K562 (cell line): Measurements from ENCODE around the gene CRYBG3. TPM values are rescaled to one million over a fixed set of nuclear protein-coding genes. Genes with fewer than 3 reads are reported as not detected.

ENCODE experiments used
- ATAC-seq: fragments of 200-7000 bp; cut with Tn5 transposase; 3 replicates; pipeline ENCODE4 v1.9.1; 2020; ENCODE audit warnings: moderate library complexity
- BruUV-seq: library from RNA; stranded (reverse); fragments of 400-500 nt; replicated peaks from 2 replicates; lab custom pipeline; 2021; lab: Mats Ljungman, UMichigan
- CTCF ChIA-PET: fragments of 300-600 bp; formaldehyde crosslinking; extraction: SDS; loops from one replicate; lab custom pipeline; 2021; ENCODE audit warnings: low intra/inter-chr PET ratio; lab: Yijun Ruan, JAX
- POLR2A ChIA-PET: fragments of 300-600, 350-650 bp; sonication (Branson Sonifier 250); formaldehyde crosslinking; extraction: SDS; loops from one replicate; lab custom pipeline; 2021; ENCODE audit warnings: antibody characterized with exemption, inconsistent platforms; lab: Yijun Ruan, JAX
- DNase-seq, 4 experiments: peaks; one replicate each; pipeline versions ENCODE4 v3.0.0 to v3.0.0-alpha.2; 2011 to 2018; ENCODE audit warnings: low spot score in 3 of 4, mixed read lengths in 3 of 4; ENCODE audit errors: extremely low read depth in 1 of 4
- FAIRE-seq: peaks from 2 replicates; lab custom pipeline; 2011; peaks lifted over from hg19 to GRCh38; lab: Jason Lieb, UNC
- H2AFZ ChIP-seq: 2 replicates; pipeline ENCODE4 v1.6.0; 2011; ENCODE audit warnings: low read depth, low read length, control low read depth, inconsistent platforms
- H3K27ac ChIP-seq: fragments of 200-600 bp; 3 replicates; pipeline ENCODE4 v1.8.0; 2011; ENCODE audit warnings: low read depth, mild to moderate bottlenecking, control low read depth, inconsistent platforms, low read length, moderate library complexity, mixed read lengths; ENCODE audit errors: extremely low read depth
- H3K27me3 ChIP-seq, 2 experiments: fragments of 300-600 bp in 1 of 2; 2 replicates in 1 of 2; 3 replicates in 1 of 2; pipeline versions ENCODE4 v1.6.0 to v1.8.0; 2011; ENCODE audit warnings: inconsistent platforms in 2 of 2, low read length in 2 of 2, mild to moderate bottlenecking in 1 of 2, mixed read lengths in 1 of 2, moderate library complexity in 1 of 2; ENCODE audit not compliant: control insufficient read depth in 2 of 2, insufficient read depth in 2 of 2
- H3K36me3 ChIP-seq: fragments of 300-600 bp; 3 replicates; pipeline ENCODE4 v1.8.0; 2011; ENCODE audit warnings: mild to moderate bottlenecking, low read length, inconsistent platforms; ENCODE audit not compliant: control insufficient read depth, insufficient read depth
- H3K4me1 ChIP-seq, 2 experiments: fragments of 200-600 bp in 1 of 2; replicated peaks in 1 of 2; 2 replicates in 1 of 2; 3 replicates in 1 of 2; pipeline versions ENCODE4 v1.5.1 to v1.8.0; 2011; ENCODE audit warnings: inconsistent platforms in 2 of 2, low read length in 2 of 2, mild to moderate bottlenecking in 1 of 2, mixed read lengths in 1 of 2, moderate library complexity in 1 of 2; ENCODE audit not compliant: control insufficient read depth in 2 of 2, insufficient read depth in 2 of 2
- H3K4me2 ChIP-seq: 2 replicates; pipeline ENCODE4 v1.6.1; 2011; ENCODE audit warnings: low read length, control low read depth, inconsistent platforms, mixed read lengths; ENCODE audit not compliant: insufficient read depth
- H3K4me3 ChIP-seq: fragments of 200-600 bp; sonication (generic), shearing (Covaris generic); 2 replicates; pipeline ENCODE4 v1.5.1; 2016; ENCODE audit warnings: control low read depth, inconsistent platforms
- H3K79me2 ChIP-seq: fragments of 200-600 bp; 3 replicates; pipeline ENCODE4 v1.8.0; 2011; ENCODE audit warnings: low read length, inconsistent platforms; ENCODE audit not compliant: control insufficient read depth, insufficient read depth
- H3K9ac ChIP-seq, 2 experiments: 2 replicates each; pipeline versions ENCODE4 v1.6.0 to v1.6.1; 2011; ENCODE audit warnings: low read depth in 2 of 2, low read length in 2 of 2, control low read depth in 1 of 2, inconsistent platforms in 1 of 2, mild to moderate bottlenecking in 1 of 2, mixed read lengths in 1 of 2; ENCODE audit not compliant: insufficient read depth in 1 of 2
- H3K9me1 ChIP-seq: one replicate; pipeline ENCODE4 v1.6.0; 2011; ENCODE audit warnings: inconsistent platforms, mild to moderate bottlenecking, low read length, moderate library complexity; ENCODE audit not compliant: control insufficient read depth, insufficient read depth
- H3K9me3 ChIP-seq: replicated peaks from 2 replicates; pipeline ENCODE4 v1.5.1; 2011; ENCODE audit warnings: low read depth, low read length, inconsistent platforms; ENCODE audit not compliant: control insufficient read depth, insufficient read depth
- H4K20me1 ChIP-seq: replicated peaks from 2 replicates; pipeline ENCODE4 v1.6.1; 2011; ENCODE audit warnings: low read length, inconsistent platforms, mixed read lengths; ENCODE audit not compliant: control insufficient read depth, insufficient read depth
- ADNP ChIP-seq: fragments of 200-800 bp; sonication (Bioruptor generic); IDR thresholded peaks from 2 replicates; pipeline ENCODE4 v1.6.1; 2016; ENCODE audit warnings: missing genetic modification characterization, missing compliant biosample characterization
- CEBPB ChIP-seq: fragments of 450-650 bp; IDR thresholded peaks from 2 replicates; pipeline ENCODE4 v1.6.1; 2016; ENCODE audit warnings: missing genetic modification characterization, missing compliant biosample characterization
- MNT ChIP-seq, 2 experiments: fragments of 450-650 bp; conservative IDR thresholded peaks; 2 replicates each; pipeline ENCODE4 v1.6.1; 2017; ENCODE audit warnings: mild to moderate bottlenecking in 2 of 2, moderate library complexity in 2 of 2
- NEUROD1 ChIP-seq: fragments of 150-350 bp; IDR thresholded peaks from 2 replicates; pipeline ENCODE4 v1.6.1; 2014; ENCODE audit warnings: borderline replicate concordance, low read length, low read depth; ENCODE audit not compliant: partially characterized antibody
- POLR2B ChIP-seq: fragments of 450-650 bp; IDR thresholded peaks from 2 replicates; pipeline ENCODE4 v1.6.1; 2018; ENCODE audit warnings: low read depth; ENCODE audit not compliant: partially characterized antibody
- RBM39 ChIP-seq: fragments of 200-400 bp; formaldehyde crosslinking; optimal IDR thresholded peaks from 2 replicates; pipeline ENCODE3; 2018; ENCODE audit warnings: low read depth, low read length
- STAT5A ChIP-seq: IDR thresholded peaks from 2 replicates; pipeline ENCODE4 v1.6.1; 2012; ENCODE audit warnings: low read length, inconsistent platforms, borderline replicate concordance
- TCF15 ChIP-seq: fragments of 250-450 bp; sonication (Bioruptor Pico); IDR thresholded peaks from 2 replicates; pipeline ENCODE4 v1.8.0; 2022; ENCODE audit warnings: moderate library complexity, mild to moderate bottlenecking, inconsistent platforms
- YBX1 ChIP-seq: fragments of 450-650 bp; IDR thresholded peaks from 2 replicates; pipeline ENCODE4 v1.7.1; 2016; ENCODE audit warnings: mild to moderate bottlenecking
- ZNF121 ChIP-seq: sonication (generic); formaldehyde crosslinking; conservative IDR thresholded peaks from 2 replicates; pipeline ENCODE4 v1.8.0; 2022; ENCODE audit warnings: missing genetic modification reagents
- ZNF184 ChIP-seq: sonication (generic); formaldehyde crosslinking; IDR thresholded peaks from 2 replicates; pipeline ENCODE4 v1.5.0; 2020; ENCODE audit warnings: missing genetic modification reagents
- WGBS: fragments of 100-300 bp; shearing (Covaris generic); methylation state at CpG from one replicate; pipeline ENCODE4 v1.1.6; 2016; ENCODE audit warnings: low coverage, mixed read lengths; ENCODE audit not compliant: insufficient coverage; ENCODE audit errors: missing lambda C conversion rate; 5-methylcytosine and 5-hydroxymethylcytosine counted together
- in situ Hi-C: fragments of 300-500 bp; cut with MboI; formaldehyde crosslinking; loops from 4 replicates; pipeline ENCODE4 v1.15.0; 2018; ENCODE audit warnings: inconsistent platforms, mixed read lengths
- intact Hi-C: fragments of 100-400 bp; cut with micrococcal nuclease; formaldehyde crosslinking; loops from 2 replicates; pipeline ENCODE4 v1.14.2; 2022
- polyA plus RNA-seq, 8 experiments: library from polyadenylated mRNA; depleted of rRNA in 4 of 8; stranded (reverse) in 5 of 8; unstranded in 3 of 8; fragments of >200 nt; fragmentation: Nextera tagmentation in 2 of 8; fragmentation: Illumina TruSeq in 1 of 8; extraction: Ambion mirVana in 2 of 8; extraction: Trizol in 1 of 8; gene quantifications; 2 replicates each; pipeline versions ENCODE4 v1.2.1 to v1.2.3, GENCODE V29; 2011 to 2014; ENCODE audit warnings: inconsistent platforms in 1 of 8, missing spikeins in 1 of 8
- total RNA-seq, 7 experiments: library from RNA; depleted of rRNA in 6 of 7; stranded (reverse); fragments of >200 nt in 6 of 7; fragmentation: Illumina TruSeq in 2 of 7; extraction: Trizol in 2 of 7; gene quantifications; 2 replicates each; pipeline versions ENCODE4 v1.2.1 to v1.2.3, GENCODE V29; 2011 to 2021; ENCODE audit warnings: low replicate concordance in 1 of 7

The CRYBG3 gene
- total and polyA plus RNA-seq, 9 of the 15 experiments (the other 6 are each of a cell fraction or from before 2014, with no cell fraction given): 0.08 to 0.72 (median 0.18) TPM

GRCh38 chr3:97960993-97961766 lies 139.4 kb downstream of the CRYBG3 start:
- no peak overlapping the region for H3K9ac ChIP-seq
- no peaks in the 10 kb centered on the region; a peak in 2 of 5 replicates for H3K4me1 ChIP-seq
- in situ Hi-C loops: no loop called here
- TF ChIP-seq ADNP: no peak
- TF ChIP-seq POLR2B: no peak
- TF ChIP-seq STAT5A: no peak
- TF ChIP-seq TCF15: no peak
- TF ChIP-seq RBM39: no peak
- TF ChIP-seq CEBPB (tag): no peak
- TF ChIP-seq MNT (conservative IDR thresholded peaks at IDR 0.05): no peak
- TF ChIP-seq NEUROD1: no peak
- no peak for TF ChIP-seq ZNF121 (CRISPR knock-in tag)
- no peak for TF ChIP-seq YBX1
- TF ChIP-seq ZNF184: no peak
- H3K27me3 ChIP-seq: no peaks in the 10 kb centered on the region
- H2AFZ ChIP-seq: no peak overlapping the region
- CTCF ChIA-PET: no interaction called here
- 81% methylated on average over 6 of the region's 8 CpGs for WGBS
- BruUV-seq: no TSS peak
- H3K4me2 ChIP-seq: no peak overlapping the region
- no peak for ATAC-seq
- no peak overlapping the region for H3K27ac ChIP-seq
- H3K4me3 ChIP-seq: no peak overlapping the region
- no peak for FAIRE-seq
- POLR2A ChIA-PET: no interaction called here
- peaks cover 3% of the 10 kb centered on the region for H3K9me1 ChIP-seq
- no peaks in the 10 kb centered on the region for H3K9me3 ChIP-seq
- H3K36me3 ChIP-seq: peaks cover 47% of the 10 kb centered on the region; the same call in 2 of the 3 replicates
- intact Hi-C loops: no loop called here
- H4K20me1 ChIP-seq: no peaks in the 10 kb centered on the region
- peaks cover 13% of the 10 kb centered on the region for H3K79me2 ChIP-seq
- DNase-seq: no peak
